HG02970 (cell line): ENCODE data around the gene ADH5.
"Not testable (repeated sequence)": the region's sequence is repeated elsewhere in the genome, so short reads cannot be mapped to it uniquely, and the experiment has no call there.

Experiments used
- ATAC-seq: cut with Tn5 transposase; IDR thresholded peaks from one replicate; pipeline ENCODE4 v1.9.1; 2021; ENCODE audit warnings: mild to moderate bottlenecking, moderate library complexity, moderate number of reproducible peaks; ENCODE audit not compliant: unreplicated experiment, low FRiP score

ADH5 gene

DNA sequence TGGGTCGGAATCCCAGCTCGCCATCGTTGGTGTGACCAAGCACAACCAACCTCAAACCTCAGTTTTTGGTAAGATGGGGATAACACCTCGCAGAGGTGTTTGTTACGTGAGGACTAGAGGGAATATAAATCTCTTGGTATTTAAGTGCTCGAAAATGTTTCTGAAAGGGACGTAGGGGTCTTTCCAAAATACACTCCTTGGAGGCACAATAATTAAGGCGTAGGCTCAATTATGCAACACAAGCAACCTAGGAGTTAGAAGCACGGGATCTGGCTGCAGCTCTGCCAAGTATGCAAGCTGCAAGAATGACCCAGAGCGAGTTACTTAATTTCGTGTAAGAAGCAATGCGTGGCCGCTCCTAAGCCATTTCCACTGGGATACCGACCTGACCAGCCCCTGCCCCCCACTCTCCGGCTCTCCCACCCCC lies 552 bp downstream of the ADH5 start:
- ATAC-seq: no peak

DNA sequence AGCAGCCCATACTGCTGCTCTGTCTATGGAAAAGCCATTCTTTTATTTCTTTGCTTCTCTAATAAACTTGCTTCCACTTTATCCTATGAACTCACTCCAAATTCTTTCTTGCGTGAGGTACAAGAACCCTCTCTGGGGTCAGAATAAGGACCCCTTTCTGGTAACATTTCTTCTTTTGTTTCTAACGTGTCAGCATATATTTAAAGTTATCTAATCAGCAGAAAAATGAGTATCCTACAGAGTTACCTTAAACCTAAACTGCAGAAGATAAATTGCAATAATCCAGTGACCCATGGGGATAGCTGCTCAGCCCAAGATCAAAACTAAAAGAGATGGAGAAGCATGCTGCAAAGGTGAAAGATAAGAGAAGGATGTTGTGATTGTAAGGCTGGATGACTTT lies 4.0 kb downstream of the ADH5 start:
- ATAC-seq: no peak

DNA sequence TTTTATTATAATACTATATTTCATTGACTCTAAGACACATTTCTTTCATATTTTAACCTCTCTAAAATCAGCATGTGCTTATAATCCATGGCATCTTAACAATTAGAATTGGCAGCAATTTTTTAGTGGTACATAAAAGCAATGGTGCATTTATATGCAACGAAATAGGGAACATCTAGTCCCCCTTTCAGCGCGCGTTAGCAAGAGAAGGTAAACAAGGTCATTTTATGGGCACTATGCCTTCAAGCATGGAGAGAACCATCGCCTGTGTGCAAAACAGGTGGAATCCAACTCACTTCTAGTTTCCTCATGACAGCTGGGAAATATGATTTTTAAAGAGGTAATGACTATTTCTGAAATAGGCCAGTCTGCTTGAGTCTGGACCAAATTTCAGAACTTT lies 6.4 kb downstream of the ADH5 start:
- ATAC-seq: no peak

DNA sequence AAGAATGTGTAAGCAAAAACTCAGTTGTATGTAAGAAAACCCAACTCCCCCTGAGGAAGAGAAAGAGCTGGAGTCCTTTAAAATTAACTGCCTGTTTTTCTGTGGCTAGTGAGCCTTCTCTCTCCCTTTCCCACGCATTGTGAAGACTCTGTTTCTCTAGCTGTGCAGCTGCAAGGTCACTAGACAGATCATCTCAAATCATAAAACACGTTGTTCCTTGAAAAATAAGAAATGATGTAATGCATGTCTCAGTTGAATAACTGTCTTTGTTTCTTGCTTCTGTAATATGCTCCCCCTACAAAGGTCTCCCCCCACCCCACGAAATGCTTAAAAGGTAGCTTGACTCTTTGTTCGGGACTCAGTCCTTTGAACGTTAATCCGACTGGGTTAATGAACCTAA lies 7.7 kb downstream of the ADH5 start:
- not testable (repeated sequence) for ATAC-seq

DNA sequence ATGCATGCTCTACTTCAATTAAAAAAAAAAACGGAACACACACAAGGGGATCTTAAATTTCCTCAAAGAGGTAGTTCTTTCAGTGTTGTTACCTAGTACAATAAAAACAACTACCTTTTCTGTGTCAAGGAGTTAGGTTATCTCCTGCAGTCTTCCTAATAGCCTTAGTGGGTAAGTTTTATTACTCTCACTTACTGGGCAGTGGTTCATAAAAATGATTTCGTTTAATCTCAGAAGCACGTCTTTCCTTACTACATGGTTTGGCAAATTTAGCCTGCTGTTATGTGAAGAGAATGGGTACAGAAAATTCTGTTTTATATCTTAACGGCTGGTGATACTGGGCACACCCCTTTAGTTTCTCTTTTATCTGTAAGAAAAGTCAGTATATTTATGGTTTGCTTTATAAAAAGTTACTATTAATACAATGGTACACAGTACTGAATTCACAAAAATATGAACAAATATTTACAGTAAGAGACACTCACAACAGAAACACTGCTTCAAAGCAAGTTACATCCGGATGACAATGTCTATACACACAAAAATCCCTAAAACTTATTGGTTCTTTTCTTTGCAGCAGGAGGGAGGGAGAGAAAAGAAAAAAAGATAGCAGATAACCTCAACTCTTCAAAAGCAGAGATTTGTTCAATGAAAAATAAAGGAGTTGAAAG lies 8.8 kb downstream of the ADH5 start:
- no peak for ATAC-seq

DNA sequence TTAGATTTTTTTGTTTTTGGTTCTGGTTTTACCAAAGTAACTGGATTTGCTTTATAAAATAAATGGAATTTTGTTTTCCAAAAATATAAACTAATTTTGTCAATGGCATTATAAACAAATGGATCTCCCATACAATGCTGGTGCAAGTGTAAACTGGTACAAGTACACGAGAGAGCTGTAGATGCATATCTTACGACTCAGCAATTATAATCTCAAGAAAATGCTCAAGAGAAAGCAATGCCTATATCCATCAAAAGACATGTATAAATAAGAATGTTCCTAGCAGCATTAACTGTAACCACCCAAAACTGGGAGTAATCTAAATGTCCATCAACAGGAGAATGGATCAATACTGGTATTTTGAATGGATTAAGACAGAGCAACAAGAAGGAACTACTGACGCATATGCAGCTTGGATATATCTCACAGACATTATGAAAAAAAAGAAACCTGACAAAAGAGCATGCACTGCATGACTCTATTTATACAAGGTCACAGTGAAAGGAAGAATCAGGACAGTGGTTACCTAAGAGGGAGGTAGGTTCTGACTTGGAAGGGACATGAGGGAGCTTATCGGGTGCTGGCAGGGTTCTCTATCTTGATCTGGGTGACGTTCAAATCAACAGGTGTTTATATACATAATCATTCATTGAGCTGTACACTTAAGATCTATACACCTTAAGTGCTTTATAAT lies 9.5 kb downstream of the ADH5 start:
- ATAC-seq: no peak

DNA sequence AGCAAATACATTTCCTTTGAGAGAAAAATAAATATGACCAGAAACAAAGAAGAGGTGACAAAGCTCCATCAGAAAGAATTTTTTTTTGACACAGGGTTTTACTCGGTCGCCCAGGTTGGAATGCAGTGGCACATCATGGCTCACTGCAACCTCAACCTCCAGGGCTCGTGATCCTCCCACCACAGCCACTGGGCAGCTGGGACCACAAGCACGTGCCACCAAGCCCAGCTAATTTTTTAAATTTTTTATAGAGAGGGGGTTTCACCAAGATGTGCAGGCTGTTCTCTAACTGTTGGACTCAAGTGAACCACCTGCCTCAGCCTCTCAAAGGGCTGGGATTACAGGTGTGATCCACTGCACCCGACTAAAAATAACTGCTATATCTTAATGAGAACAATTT lies 10.3 kb downstream of the ADH5 start:
- ATAC-seq: no peak

DNA sequence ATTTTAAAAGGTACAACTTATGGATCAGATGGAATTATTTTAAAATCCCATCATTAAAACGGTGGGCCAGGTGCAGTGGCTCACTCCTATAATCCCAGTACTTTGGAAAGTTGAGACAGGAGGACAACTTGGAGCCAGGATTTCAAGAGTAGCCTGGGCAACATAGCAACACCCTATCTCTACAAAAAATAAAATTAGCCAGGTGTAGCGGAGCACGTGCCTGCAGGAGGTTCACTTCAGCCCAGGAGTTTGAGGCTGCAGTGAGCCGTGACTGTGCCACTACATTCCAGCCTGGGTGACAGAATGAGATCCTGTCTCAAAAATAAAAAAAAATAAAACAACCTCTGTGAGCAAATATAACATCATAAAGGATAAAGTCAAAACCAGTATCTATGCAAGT lies 11.4 kb downstream of the ADH5 start:
- ATAC-seq: no peak

DNA sequence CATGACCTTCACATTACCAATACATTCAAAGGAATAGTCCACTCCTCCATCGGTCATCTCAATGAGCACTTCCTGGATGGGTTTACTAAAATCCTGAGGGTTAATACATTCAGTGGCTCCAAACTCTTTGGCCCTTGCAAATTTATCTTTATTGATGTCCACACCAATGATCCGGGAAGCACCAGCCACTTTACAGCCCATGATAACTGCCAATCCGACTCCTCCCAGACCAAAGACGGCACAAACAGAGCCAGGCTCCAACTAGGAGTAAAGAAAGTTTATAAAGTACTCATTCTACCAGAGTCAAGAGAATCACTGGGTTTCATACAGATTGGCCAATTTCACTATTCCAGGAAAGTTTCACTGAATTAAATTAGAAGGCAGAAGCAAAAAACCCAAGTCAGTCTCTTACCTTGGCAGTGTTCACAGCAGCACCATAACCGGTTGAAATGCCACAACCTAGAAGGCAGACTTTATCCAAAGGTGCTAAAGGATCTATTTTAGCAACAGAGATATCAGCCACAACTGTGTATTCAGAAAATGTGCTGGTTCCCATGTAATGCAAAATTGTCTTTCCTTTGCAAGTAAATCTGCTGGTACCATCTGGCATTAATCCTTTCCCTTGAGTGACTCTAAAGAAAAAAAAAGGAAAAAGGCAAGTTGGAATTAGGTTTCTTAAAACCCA lies 12.2 kb downstream of the ADH5 start:
- ATAC-seq: no peak

DNA sequence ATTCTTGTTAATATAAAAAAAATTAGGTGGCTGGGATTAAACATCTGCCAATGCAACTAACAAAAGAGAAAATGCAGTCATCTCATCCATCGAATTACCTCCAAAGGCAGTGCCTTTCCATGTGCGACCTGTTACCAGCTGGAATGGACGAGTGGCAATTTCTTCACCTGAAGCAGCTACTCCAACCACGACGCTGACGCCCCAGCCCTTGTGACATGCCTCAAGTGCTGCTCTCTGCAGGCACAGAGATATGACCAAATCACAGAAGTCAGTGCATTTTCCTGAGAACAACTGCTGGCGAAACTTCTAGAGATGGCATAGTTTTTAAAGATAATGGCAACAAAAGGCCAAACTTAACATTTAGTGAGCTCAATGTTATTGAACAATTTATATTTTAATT lies 13.8 kb downstream of the ADH5 start:
- ATAC-seq: no peak

DNA sequence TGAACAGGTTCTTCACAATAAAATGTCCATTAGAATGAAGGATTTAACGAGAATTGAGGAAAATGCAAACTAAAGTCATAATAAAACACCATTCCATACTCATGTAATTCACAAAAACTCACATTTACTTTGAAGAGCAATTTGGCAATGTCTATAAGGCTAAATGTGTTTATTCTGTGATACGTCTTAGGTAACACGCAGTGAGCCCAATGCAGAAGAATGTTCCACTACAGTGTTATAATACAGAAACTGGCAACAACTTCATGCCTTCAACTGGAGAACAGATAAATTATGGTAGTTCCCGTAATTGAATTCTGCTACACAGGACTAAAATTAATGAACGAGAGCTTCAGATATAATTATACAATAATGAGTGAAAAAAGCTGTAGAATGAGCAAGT lies 17.4 kb downstream of the ADH5 start:
- ATAC-seq: no peak

DNA sequence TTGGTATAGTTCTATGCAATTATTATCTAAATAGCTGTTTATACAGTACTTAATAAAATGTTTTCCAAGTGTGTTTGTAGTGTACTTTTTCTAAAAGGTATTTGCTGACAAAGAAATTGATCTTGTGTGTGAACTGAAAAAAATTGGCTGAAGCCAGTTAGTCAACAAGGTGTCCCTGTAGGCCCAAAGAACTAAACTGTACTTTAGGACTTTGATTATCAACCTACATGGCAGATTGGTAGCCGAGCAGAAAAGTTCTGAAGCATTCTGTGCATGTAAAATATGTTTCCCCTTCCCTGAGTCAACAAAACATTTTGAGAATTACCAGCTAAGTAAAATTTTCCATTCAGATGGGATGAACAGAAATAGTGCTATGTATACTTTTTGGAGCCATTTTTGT lies 21.0 kb downstream of the ADH5 start:
- ATAC-seq: no peak

DNA sequence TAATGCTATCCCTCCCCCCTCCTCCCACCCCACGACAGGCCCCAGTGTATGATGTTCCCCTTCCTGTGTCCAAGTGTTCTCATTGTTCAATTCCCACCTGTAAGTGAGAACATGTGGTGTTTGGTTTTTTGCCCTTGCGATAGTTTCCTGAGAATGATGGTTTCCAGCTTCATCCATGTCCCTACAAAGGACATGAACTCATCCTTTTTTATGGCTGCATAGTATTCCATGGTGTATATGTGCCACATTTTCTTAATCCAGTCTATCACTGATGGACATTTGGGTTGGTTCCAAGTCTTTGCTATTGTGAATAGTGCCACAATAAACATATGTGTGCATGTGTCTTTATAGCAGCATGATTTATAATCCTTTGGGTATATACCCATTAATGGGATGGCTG lies 23.1 kb downstream of the ADH5 start:
- not testable (repeated sequence) for ATAC-seq

DNA sequence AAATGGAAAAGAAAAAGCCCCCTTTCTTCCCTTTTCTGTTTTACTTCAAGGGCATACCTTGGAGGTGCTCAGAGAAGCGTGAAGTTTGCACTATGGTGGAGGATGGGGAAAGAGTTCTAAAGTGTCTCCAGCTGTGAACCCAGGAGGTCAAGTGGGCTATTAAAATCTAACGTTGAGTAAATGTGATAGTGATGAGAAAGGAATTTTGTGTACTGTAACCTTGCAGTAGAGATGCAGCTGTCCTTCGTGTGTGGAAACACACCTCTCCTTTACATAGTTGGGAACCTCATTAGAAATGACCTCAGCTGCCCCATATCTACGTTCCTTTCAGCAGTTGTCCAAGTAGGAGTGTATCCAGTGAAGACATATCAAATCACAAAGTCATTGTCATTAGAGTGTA lies 26.5 kb downstream of the ADH5 start:
- ATAC-seq: no peak

DNA sequence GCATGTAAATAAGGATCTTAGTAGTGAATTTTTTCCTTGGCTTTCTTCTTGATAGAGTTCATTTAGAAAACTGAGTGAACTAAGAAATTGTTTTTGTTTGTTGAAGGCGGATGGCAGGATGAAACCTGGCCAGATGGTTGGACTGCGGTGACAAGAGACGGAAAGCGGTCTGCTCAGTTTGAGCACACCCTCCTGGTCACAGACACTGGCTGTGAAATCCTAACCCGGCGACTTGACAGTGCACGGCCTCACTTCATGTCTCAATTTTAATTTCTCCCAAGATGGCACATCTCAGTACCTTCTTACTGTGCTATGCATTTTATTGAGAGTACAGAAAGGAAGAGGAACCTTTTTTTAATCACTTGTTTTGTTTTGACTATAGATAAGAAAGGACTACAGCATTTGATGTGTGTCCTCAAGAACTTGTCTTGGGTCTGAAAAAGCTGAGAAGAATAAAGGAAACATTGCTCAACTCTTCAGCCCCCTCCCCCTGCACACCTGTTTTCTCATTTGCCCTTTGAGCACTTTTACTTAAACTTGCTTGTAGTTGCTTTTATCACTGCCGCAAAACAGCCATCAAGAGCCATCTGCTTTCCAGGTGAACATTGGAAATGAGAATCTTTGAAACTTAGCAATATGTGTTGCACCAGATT lies 27.4 kb downstream of the ADH5 start:
- ATAC-seq: no peak

DNA sequence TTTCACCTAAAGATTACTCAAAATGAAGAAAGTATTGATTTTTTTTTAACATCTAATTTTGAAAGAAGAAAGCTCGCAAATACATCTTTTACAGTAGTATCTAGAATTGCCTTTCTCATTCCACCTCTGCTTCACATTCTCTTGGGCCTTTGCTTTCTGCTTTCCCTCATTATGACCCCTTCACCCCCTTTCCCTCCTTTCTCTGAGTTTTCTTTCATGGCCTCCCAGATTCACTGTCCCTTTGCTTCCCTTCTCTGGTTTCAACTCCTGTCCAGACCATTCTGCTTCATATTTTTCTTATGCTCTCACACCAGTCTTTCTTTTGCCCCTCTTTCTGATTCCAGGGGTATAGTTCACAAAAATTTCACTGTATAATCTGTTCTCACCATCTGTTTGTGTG lies 29.0 kb downstream of the ADH5 start:
- ATAC-seq: no peak

DNA sequence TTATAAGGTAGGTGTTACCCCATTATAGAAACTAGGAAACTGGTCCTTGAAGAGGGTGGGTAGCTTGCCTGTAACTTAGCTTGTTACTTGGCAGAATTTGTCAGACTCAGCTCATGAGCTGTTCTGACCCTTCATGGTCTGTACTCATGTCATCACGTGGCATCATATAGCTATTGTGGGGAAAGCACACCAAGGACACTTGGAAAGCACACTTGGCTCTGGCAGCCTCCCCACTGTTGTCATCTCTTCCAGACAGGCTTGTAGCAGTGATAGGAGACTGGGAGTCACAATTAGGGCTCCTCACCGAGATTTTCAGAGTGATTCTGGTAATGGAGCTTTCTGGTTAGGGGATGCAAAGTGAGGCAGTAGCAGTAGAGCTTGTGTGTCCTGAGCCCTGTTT lies 30.4 kb downstream of the ADH5 start:
- ATAC-seq: no peak

DNA sequence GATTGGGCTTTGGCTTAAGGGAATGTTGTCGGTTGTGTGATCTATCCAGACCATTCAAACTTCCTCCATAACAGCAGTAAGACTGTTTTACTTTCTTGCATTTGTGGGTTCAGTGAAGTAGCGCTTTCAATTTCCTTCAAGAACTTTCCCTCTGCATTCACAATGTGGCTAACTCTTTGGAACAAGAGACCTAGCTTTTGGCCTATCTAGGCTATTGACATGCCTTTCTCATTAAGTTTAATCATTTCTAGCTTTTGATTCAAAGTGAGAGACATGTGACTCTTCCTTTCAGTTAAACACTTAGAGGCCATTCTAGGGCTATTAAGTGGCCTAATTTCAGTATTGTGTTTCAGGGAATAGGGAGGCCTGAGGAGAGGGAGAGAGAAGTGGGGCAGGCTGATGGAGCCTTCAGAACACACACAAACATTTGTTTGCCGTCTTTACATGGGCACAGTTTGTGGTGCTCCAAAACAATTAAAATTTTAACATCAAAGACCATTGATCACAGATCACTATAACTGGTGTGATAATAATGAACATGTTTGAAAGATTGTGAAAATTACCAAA lies 34.1 kb downstream of the ADH5 start:
- ATAC-seq: no peak

DNA sequence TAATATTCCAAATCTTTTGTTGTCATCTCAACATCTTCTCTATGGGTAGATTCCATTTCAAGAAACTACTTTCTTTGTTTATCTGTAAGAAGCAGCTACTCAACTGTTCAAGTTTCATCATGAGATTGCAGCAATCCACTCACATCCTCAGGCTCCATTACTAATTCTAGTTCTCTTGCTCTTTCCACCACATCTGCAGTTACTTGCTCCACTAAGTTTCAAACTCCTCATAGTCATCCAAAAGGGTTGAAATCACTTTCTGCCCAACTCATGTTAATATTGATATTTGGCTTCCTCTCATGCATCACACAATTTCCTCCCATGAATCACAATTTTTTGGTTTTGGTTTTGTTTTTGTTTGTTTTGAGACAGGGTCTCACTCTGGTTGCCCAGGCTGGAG lies 35.7 kb downstream of the ADH5 start:
- no peak for ATAC-seq

DNA sequence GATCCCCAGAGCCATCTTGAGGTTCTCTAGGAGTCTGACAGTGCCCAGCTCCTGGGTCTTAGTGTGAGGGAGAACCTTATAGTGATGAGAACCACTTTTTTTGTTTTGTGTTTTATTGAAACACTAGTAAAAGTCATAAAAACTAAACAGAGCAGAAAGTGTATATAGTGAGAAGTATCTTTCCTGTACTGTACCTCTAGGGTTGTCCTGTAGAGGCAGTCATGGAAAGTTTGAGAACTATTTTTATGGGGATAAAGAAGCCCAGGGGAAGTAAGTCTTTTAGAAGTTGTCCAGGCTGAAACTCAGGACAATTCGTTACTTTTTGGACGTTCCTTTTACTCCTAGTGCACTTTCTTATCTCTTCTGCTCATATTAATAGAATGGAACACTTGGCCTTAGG lies 40.9 kb downstream of the ADH5 start:
- ATAC-seq: no peak

DNA sequence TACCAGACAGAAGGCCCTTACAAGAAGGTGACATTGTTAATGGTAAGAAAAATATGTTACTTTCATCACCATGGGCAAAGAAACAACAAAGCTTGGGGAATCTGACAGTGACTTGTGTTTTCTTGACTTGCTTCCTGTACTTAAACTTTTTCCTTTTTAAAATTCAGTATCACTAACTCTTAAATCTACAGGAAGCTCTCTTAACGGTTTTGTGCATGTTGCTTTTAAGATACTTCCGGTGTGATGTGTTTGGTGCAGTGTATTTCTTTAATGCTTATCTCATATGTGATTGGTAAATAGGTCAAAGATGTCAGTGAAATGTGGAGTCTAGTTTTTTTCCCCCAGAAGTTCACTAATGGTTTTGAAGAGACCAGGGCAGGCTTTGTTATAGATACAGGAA lies 45.2 kb downstream of the ADH5 start:
- no peak for ATAC-seq
